ACHN (cell line): Measurements from ENCODE around the gene TRIL.

Experiments
- DNase-seq: peaks from one replicate; pipeline ENCODE4 v3.0.0-alpha.2; 2015
- in situ Hi-C: cut with HindIII; loops from 2 replicates; pipeline ENCODE4 v1.10.0; 2017; ENCODE audit warnings: low sequenced_read_pairs, low pct_ligation_motif_present, low pct_unique_long_range_greater_than_20kb

The TRIL gene

DNA sequence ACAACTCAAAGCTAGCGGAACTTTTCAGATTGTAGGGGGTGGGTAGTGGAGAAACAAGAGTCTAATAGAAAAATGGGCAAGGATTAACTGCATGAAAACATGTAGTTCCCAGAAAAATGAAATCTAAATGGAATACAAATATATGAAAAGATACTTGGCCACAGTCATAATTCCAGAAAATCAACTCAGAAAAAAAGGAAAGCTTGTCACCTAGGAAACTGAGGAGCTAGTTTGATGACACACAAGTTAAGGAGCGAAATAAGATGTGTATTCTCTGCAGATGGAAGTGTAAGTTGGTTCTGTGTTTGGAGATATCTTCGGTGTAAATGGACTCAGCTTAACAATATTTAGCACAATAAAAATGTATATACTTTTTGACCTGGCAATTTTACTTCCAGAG, 52.7 kb downstream of the TRIL start:
- in situ Hi-C loops, result no loop called here
- DNase-seq, result no peak

DNA sequence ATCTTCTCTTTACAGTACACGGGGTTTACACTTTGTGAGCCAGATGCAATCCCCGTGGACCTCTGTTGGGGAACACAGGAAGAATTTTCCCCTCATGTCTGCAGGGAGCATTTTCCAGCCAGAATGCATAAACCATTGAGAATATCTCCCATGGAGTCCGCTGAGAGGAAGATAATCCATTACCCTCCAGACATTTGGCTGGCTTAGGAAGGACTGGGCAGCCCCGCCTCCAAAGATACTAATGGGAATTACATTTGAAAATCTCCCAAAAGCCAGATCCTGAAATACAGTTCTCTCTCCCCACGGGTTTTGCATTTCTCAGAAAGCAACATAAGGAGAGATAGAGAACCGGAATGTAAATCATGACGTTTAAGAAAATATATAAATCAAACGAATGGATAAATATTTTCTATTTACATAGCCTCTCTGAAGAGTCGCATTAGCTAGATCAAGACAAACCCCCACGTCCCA, 53.5 kb downstream of the TRIL start:
- in situ Hi-C loops, result no loop called here
- peak; percentile 43 for DNase-seq

DNA sequence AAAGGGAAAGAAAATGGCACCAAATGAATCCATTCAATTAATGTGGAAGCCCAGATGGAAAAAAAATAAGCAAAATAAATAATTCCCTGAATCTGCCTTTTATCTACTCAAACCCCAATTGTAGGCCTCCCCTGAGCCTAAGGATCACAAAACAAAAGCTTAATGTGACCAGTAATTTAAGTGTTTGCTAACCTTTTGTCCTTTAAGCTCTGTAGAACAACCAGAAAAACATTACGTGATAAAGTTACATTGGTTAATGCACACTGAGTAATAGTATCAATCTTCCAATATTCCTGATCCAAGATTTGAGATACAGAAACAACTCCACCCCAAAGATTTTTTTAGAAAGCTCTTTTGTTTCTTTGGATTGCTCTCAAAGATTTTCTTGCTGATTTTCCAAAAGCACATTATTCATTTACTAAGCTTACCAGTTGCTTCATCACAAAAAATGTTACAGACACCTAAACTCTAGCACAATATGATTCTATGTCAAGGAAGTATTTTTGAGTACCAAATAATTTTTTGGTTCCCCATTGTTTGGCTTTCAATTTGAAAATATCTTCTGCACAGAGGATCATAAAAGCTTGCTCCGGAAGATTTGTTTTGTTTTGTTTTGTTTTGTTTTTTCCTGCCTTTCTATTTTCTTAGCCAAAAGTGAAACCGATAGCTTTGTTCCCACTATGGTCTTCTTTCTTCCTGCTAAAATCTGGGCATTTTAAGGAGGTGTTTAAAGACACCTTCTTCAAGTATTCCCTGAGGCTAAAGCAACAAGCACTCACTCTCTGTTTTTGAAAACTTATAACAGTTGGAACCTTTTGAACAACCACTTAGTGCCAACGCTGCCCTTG, 54.2 kb downstream of the TRIL start:
- in situ Hi-C loops, result no loop called here
- DNase-seq, result peak; percentile 41
